ENCODE measurements around the gene RBBP4.

The RBBP4 gene

GRCh38 chr1:32725615-32725982 is 74.6 kb downstream of the RBBP4 start:
- no peaks in the 10 kb centered on the region for H3F3A ChIP-seq (ENCODE audit: low read depth)
- H3K4me1 ChIP-seq (ENCODE audit: insufficient read depth, low read length, poor library complexity, severe bottlenecking), result peaks cover 14% of the 10 kb centered on the region
- H3K79me2 ChIP-seq (ENCODE audit: insufficient read depth, low read length), result no peaks in the 10 kb centered on the region
- H3K4me3 ChIP-seq (ENCODE audit: low read length, poor library complexity, severe bottlenecking), result no peak overlapping the region
- no peaks in the 10 kb centered on the region for H4K20me1 ChIP-seq (ENCODE audit: insufficient read depth, low read length, poor library complexity, severe bottlenecking)
- no peak overlapping the region for H2AFZ ChIP-seq (ENCODE audit: low read length)
- H3K9ac ChIP-seq (ENCODE audit: low read depth, low read length, poor library complexity, severe bottlenecking), result no peak overlapping the region
- H3K36me3 ChIP-seq (ENCODE audit: insufficient read depth, low read length), result no peaks in the 10 kb centered on the region
- TF ChIP-seq EZH2phosphoT487 (IDR thresholded peaks at IDR 0.05; ENCODE audit: borderline replicate concordance) (no peak), CTCF (conservative IDR thresholded peaks at IDR 0.05; ENCODE audit: low read length) (no peak)
- peak overlapping the region; percentile 52 for H3K4me2 ChIP-seq (ENCODE audit: low read depth, low read length, poor library complexity, severe bottlenecking)
- H3K9me3 ChIP-seq (ENCODE audit: insufficient read depth, low read depth, low read length), result no peaks in the 10 kb centered on the region
- no peaks in the 10 kb centered on the region for H3K9me2 ChIP-seq (replicated peaks; ENCODE audit: low read depth, low read length)
- H3K27me3 ChIP-seq (ENCODE audit: insufficient read depth, low read length, poor library complexity, severe bottlenecking), result no peaks in the 10 kb centered on the region

- Histone ChIP-seq H2AFZ (ENCODE audit: low read length) (no peak overlapping the region), H3K36me3 (ENCODE audit: insufficient read depth, low read length) (no peaks in the 10 kb centered on the region), H3K27me3 (ENCODE audit: insufficient read depth, low read length, poor library complexity, severe bottlenecking) (no peaks in the 10 kb centered on the region), H3K9me3 (ENCODE audit: insufficient read depth, low read depth, low read length) (no peaks in the 10 kb centered on the region), H3K4me3 (ENCODE audit: low read length, poor library complexity, severe bottlenecking) (no peak overlapping the region), H4K20me1 (ENCODE audit: insufficient read depth, low read length, poor library complexity, severe bottlenecking) (no peaks in the 10 kb centered on the region), H3K9ac (ENCODE audit: low read depth, low read length, poor library complexity, severe bottlenecking) (no peak overlapping the region), H3K4me1 (ENCODE audit: insufficient read depth, low read length, poor library complexity, severe bottlenecking) (peaks cover 14% of the 10 kb centered on the region), H3K9me2 (replicated peaks; ENCODE audit: low read depth, low read length) (no peaks in the 10 kb centered on the region), H3K4me2 (ENCODE audit: low read depth, low read length, poor library complexity, severe bottlenecking) (no peak overlapping the region), H3K79me2 (ENCODE audit: insufficient read depth, low read length) (no peaks in the 10 kb centered on the region), H3F3A (ENCODE audit: low read depth) (no peaks in the 10 kb centered on the region)
- TF ChIP-seq EZH2phosphoT487 (IDR thresholded peaks at IDR 0.05; ENCODE audit: borderline replicate concordance), result no peak
- no peak for TF ChIP-seq CTCF (conservative IDR thresholded peaks at IDR 0.05; ENCODE audit: low read length)
These were observed 76.9 kb downstream of the RBBP4 start for GRCh38 chr1:32727876-32728275.

GRCh38 chr1:32728413-32729077 is 77.5 kb downstream of the RBBP4 start:
- H3K36me3 ChIP-seq (ENCODE audit: insufficient read depth, low read length), result no peaks in the 10 kb centered on the region
- H3K4me1 ChIP-seq (ENCODE audit: insufficient read depth, low read length, poor library complexity, severe bottlenecking), result peaks cover 14% of the 10 kb centered on the region
- H3K4me3 ChIP-seq (ENCODE audit: low read length, poor library complexity, severe bottlenecking), result no peak overlapping the region
- TF ChIP-seq CTCF (conservative IDR thresholded peaks at IDR 0.05; ENCODE audit: low read length) (no peak), EZH2phosphoT487 (IDR thresholded peaks at IDR 0.05; ENCODE audit: borderline replicate concordance) (no peak)
- no peak overlapping the region for H2AFZ ChIP-seq (ENCODE audit: low read length)
- no peaks in the 10 kb centered on the region for H4K20me1 ChIP-seq (ENCODE audit: insufficient read depth, low read length, poor library complexity, severe bottlenecking)
- no peaks in the 10 kb centered on the region for H3K9me3 ChIP-seq (ENCODE audit: insufficient read depth, low read depth, low read length)
- H3K4me2 ChIP-seq (ENCODE audit: low read depth, low read length, poor library complexity, severe bottlenecking), result no peak overlapping the region
- H3F3A ChIP-seq (ENCODE audit: low read depth), result no peaks in the 10 kb centered on the region
- H3K79me2 ChIP-seq (ENCODE audit: insufficient read depth, low read length), result no peaks in the 10 kb centered on the region
- H3K27me3 ChIP-seq (ENCODE audit: insufficient read depth, low read length, poor library complexity, severe bottlenecking), result no peaks in the 10 kb centered on the region
- H3K9me2 ChIP-seq (replicated peaks; ENCODE audit: low read depth, low read length), result no peaks in the 10 kb centered on the region
- no peak overlapping the region for H3K9ac ChIP-seq (ENCODE audit: low read depth, low read length, poor library complexity, severe bottlenecking)

All from Loucy (cell line).